Activated CD4-positive, alpha-beta T cell treated with anti-CD3 and anti-CD28 coated beads for 24 hours (primary cell): ENCODE results near the gene COL21A1.

Experiments
- DNase-seq, 2 donors: peaks; one replicate each; pipeline ENCODE4 v3.0.0-alpha.2; 2020; ENCODE audit warnings: low read depth in 2 of 2

COL21A1 gene

DNA sequence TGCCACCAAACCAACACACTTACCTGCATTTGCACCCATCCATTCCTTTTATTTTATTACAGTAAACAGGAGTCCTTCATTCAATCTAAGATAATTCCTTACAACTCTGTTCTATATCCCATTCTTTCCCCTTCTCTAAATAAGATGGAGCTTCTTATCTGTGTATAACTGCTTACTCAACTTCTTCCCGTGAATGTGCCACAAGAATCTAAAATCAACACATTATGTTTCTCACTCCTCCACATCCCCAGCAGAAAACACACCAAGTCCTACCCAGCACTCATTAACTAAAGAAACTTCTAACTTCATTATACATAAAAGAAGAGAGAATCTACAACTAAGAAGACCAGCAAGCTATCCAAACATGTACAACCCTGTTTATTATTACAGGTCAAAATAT, 141.1 kb downstream of the COL21A1 start:
- DNase-seq = no peak

DNA sequence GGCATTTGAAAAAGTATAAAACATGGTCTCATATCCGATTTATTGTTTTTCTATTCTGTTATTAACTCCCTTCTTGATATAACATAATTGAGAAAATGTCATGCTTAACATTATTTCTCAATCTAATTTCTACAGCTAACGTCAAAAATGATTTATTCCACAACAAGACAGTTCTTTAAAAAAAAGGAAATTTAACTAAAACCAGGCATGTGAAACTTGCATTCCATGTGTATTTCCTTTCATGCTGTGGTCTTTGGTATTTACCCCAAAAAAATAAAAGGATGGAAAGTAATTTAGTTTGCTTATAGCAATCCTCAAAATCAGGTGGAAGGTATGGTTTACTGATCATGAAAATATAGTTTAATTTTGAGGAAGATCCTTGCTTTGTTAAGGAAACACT, 142.8 kb downstream of the COL21A1 start:
- DNase-seq = no peak

DNA sequence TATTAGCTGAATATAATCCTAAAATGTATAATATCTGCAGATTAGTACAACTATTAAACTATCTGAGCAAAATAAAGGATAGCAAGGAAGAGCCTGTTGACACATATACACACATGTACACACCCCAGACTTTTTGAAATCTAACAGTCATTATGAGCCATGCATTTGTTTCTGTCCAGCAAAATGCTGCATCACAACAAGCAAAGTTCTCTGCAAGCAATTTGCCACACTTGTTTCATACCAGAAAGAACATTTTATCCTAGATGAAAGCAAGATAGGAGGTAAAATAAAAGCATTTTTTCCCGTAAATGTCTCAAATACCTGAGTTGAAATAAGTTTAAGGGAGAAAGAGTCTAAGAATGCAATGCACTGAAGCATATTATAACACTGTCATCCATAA, 145.2 kb downstream of the COL21A1 start:
- DNase-seq = no peak

DNA sequence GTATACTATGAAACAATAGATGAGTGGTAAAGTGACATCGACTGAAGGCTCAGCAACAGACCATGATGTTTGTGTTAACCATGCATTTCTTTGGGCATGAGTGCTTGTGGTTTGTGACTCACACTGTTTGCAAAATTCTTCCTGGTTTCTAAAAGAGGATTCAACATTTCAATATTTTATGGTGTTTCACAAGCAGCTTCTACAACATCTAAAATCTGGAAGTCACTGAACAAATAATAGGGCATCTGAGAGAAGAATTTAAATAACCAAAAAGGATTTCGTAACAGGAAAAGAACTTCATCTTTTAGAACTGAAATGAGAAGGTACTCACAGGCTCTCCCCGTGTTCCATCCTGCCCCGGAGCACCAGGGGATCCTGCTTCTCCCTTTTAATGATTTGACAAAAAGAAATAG, 146.2 kb downstream of the COL21A1 start:
- no peak for DNase-seq

DNA sequence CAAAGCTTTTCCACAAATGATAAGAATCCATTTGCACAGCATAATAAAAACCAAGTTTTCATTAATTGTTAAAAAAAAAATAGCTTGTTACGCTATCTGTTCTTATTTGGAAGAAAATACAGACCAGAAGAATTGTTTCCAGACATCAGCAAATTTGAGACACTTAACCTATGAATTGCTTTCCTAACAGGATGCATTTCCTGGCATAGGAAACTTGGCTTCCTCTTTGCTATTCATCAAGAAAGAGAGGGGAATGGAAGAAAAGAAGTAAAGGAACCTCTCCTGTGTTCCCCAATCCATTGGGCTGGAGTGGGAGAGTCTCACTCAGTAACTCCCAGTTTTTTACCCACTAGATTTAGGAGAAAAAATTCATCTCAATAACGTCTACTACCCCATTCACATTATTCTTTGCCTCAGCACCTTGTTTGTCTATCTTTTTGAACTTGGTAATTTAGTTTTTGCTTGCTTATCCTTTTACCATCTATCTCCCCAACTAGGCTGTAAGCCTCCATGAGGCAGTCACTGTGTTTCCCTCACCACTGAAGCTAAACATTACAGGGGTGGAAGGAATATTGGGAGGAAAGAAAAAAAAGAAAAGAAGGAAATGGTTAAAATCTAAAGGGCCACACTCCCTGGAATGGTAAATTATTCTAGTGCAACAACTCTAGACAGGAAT, 150.3 kb downstream of the COL21A1 start:
- DNase-seq = no peak

DNA sequence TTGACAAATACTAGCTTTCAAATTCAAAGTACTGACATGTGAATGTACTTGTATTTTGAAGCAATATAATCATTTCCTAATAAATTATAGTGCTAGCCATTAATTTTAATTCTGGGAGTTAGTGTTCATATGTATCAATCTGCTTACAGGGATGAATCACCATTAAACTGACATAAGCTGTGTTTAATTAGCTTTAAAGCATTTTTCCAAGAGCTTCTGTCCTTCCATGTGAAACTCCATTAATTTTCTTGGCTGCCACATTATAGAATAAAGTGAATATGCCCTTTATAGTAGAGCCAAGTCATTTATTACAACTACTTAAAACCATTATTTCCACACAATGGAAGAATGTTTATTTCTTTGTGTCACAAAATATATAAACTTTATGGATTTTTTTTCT, 150.8 kb downstream of the COL21A1 start:
- DNase-seq = no peak

DNA sequence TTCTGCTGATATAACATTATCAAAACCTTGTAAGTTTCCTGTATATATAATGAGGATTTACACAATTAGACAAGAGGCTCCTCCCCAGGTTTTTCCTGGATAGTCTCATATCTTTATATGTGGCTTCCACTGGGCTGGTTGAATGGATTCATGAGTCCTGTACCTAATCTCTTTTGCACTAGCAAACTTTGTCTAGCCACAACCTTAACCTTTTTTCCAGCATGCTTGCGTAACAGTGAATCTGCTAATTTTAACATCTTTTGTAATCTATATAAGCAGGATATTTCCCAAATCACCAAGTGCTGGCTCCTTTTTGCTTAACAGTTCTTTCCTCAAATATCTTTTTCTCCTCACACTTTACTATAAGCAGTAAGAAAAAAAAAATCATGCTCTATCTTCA, 153.6 kb downstream of the COL21A1 start:
- no peak for DNase-seq

DNA sequence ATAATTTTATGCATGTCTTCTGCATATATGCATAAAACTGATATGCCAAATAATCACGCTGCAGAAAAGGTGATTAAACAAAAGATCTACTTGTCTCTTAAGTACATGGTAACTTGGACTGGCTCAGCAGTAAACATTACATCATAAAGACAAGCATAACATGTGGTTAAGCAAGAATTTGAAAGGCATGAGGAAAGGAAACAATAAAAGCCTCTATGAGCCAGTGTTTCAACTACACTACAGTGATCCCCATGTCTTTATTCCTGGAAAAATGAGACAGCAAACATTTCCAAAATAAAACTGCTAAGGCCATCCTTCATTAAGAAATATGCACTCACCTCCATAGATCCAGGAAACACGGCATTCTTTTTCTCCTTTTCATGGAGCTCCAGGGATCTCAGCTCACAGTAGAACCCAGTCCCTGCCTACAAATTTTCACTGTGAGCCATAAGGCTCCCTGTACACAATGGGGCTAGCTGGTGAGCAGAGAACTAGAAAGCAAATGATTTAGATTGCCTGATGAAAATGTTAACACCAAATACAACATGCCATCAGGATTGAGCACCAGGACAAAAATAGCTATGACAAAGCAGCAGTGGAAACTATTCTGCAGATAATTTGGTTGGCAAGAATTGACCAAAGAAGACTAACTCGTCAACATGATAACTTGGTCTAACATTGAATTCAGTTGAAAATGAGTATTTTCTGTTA, 156.1 kb downstream of the COL21A1 start:
- DNase-seq = no peak

DNA sequence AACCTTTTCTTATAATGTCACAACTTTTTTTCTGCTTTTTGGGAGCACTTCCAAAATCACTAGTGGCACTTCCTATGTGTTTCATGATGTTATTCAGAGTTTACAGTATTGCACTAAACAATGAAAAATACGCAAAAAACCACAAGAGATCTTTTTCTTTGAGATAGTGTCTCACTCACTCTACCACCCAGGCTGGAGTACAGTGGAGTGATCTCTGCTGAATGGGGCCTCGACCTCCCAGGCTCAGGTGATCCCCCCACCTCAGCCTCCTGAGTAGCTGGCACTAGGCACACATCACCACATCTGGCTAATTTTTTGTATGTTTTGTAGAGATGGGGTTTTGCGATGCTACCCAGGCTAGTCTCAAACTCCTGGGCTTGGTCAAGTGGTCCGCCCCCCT, 158.7 kb downstream of the COL21A1 start:
- no peak for DNase-seq

DNA sequence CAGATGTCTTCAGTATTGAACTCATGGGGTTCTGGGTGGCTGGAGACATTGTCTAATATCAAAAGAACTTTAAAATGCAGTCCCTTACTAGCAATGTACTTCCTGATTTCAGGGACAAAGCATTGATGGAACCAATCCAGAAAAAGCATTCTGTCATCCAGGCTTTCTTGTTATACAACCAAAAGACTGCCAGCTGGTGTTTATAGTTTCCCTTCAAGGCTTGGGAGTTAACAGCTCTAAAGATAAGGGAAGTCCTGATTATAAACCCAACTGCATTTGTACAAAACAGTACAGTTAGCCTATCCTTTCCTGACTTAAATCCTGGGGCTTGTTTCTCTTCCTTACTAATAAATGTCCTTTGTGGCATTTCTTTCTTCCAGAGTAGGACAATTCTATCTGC, 160.0 kb downstream of the COL21A1 start:
- DNase-seq = no peak

DNA sequence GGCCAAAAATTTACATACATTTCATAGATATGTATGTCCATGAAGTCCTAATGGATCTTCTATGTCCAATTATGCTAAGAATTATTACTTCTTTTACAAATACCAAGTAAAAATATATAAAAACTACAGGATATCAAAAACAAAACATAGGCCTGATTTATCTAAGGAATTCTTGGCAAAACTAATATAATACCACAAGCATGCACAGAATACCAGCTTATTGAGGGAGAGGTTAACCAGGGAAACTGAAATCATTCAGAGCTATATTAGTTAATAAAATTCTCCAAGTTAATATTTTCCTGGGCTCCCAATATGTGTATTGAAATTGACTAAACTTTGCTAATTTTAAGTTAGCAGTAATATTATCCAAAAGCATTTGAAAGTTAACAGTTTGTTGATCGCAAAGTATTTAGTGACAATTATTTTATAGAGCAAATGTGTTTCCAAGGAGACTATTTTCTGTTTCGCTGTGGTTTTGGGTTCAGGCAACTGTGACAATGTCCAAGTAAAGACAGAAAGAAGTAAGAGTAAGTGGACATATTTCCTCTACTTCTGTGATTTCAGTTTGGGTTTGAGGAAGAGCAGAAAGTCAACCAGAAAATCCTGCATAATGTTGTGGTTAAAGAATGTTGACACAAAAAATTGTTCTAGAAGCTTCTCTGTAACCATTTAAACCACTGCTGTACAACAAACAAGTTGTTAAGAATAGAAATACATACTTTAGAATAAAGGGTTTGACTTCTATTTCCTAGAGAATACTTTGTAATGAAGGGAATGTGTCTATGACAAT, 167.4 kb downstream of the COL21A1 start:
- DNase-seq = no peak

DNA sequence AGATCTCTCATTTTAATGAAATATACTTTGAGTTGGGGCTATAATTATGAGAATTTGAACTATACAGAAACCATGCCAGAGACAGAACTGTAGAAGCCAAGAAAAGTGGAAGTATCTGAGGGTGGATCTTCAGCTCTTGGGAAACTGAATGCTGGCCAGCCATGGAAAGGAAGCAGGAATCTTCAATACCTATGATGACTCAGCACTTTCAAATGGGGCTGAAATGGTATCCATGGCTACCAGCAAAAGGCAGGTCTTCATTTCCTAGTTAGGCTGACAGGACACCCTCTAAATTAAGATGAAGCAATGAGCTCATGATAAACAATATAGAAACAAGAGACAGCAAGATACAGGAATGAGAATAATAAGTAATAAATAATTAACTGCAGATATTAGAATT, 171.3 kb downstream of the COL21A1 start:
- no peak for DNase-seq

DNA sequence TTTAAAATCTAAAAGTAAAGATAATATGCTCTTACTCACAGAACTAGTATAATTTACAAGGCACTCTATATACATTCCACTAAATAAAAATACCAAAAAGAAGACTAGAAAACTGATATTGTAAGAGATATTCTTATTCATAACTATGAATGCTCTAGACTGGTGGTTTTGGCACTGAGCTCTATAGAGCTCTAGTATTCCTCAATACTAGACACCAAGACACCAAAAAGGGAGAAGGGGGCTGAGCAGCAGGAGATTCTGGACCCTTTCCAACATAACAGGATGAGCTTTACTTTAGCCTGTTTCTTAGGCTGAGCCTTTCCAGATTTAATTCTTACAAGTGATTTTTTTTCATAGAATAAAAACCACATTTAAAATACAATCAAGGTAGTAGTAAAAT, 173.6 kb downstream of the COL21A1 start:
- DNase-seq = no peak

DNA sequence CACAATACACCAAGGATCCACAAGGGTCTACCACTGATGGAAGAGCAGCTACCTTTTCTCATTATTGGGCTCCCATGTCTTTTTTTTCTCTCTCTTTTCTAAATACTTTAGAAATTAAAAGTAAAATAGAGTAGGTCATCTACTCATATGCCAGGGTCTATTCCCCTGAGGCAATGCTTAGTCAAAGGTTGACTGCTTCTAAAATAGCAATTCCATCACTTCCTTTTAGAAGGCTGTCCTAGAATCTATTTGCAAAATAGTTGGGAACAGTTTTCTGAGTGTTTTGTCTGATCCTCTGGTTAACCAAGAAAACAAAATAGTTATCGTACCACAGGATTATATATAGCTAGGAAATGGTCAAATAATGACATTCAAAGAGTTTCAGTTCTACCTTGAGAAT, 174.1 kb downstream of the COL21A1 start:
- no peak for DNase-seq

DNA sequence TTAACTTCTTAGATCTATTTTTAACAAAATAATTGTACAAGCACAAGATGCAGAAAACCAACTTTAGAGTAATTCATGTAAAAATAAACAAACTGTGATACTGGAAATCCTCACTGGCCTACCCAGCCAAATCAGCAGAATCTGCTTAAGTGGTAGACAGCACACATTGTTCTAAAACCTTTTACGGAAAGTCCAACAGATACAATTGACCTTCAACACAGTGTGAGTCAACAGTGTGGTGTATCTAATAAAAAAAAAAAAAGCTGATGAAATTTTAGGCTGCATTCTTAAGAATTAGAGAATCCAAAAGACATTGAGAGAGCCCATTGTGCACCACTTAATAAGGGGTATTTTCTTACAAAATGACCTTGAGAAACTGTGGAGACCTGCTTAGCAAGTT, 174.5 kb downstream of the COL21A1 start:
- no peak for DNase-seq

DNA sequence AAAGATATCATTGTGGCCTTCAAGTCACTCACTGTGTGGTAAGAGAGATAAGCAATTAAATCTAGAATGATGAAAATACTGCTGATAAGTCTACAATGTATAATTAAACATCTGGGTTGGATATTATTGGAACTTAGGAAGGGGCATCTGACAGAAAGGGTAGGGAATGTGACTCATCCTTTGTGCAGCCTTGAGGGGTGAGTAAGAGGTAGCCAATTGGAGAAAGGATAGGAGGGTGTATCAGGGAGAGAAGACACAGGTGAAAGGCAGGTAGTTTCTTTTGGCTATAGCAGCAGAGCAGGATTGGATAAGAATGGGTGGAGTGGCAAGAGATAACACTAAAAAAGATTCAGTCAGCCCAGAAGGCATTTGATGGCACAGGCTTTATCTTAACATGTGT, 182.0 kb downstream of the COL21A1 start:
- no peak for DNase-seq

DNA sequence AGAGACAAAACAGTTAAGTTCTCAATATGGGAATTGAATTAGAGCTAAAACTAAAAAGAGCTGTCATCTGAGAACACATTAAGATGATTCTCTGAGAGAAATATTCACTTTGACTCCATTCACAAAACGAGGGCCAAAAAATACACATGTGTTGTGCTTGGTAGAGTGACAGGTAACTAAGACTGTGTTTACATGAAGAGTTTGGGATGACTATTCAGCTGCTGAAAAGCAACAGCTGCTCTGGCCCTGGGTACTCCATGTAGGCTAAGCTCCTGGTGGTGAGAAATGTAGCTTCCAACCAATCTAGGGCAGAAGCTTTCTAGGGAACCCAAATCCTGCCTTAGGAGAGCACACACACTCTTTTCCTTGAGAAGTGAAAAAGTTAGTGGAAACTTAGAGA, 184.5 kb downstream of the COL21A1 start:
- no peak for DNase-seq

DNA sequence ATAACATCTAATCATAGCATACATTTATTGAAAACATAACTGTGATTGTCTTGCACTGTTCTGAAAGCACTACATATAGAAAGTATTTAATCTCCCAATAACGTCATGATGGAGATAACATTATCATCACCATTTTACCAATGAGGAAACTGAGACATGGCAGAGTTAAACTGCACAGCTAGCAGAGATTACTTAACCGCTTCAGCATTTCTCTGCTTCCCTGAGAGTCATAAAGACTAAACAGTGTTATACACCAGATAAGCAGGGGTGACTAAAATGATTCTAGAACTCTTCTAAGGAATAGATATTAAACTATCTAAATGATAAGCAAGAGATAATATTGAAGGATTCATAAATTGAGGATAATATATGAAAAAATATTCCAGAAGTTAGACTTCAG, 188.7 kb downstream of the COL21A1 start:
- no peak for DNase-seq

DNA sequence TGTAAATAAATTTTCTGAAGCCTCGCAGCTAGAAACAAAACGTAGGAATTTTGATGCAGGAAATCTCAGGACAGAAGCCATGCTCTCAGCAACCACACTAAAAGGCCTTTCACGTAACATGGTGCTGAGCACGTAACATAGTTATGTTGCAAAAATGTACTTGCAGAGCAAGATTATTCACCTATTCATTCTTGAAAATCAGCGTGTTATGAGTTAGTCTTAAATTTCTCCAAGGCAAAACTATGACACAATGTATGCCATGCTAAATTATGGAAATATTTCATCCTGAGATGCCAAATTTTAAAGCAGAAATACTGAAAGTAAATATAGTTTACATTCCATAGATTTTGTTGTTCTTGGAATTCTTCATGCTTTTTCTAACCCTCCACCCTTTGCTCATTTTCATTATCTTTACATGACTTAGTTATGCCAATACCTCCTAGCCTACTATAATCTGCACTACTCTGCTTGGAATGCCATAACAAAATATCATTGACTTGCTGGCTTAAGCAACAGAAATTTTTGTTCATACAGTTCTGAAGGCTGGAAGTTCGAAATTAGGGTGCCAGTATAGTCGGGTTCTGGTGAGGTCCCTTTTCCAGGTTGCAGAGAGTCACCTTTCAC, 192.2 kb downstream of the COL21A1 start:
- no peak for DNase-seq

DNA sequence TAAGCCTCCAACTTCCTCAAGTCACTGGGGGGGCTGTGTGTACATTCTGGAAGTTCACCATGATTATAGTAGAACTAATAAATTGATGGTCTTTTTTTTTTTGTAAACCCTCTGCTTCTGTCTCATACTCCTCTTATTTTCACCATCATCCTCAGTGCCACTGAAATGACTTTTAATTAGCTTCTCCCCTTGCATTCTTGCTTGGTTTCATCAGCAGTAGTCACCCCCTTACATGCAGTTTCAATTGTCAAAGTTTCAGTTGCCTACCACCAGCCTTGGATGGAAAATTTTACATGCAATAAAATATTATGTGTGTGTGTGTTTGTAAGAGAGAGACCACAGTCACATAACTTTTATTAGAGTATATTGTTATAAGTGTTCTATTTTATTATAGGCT, 196.2 kb downstream of the COL21A1 start:
- no peak for DNase-seq

DNA sequence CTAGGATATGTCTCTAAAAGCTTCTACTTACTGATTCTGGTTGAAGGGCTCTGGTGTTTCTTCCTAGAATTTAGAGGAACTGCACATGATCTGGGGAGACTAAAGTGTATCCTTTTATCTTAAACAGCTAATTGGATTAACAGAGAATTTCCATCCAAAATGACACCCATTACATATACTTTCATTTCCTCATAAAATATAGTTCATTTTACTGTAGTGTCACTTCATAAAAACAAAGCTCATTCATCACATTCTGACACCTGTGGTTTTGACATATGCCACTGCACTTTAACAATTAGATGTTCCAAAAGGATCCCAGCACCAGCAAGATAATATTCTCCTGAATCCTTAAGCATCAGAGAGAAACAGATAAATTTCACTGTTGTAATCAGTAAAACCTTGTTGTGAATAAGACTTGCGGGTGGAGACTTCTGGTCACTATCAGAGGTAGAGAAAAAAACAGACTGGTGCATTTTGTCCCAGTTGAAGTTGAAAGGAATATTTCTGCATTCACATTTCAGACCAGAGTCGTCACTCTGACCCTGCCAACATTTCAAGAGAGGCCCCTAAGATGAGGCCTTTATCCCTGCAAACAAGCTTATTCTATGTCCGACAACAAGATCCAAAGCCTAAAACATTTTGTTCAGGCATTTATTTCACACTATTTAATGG, 196.7 kb downstream of the COL21A1 start:
- DNase-seq = no peak

DNA sequence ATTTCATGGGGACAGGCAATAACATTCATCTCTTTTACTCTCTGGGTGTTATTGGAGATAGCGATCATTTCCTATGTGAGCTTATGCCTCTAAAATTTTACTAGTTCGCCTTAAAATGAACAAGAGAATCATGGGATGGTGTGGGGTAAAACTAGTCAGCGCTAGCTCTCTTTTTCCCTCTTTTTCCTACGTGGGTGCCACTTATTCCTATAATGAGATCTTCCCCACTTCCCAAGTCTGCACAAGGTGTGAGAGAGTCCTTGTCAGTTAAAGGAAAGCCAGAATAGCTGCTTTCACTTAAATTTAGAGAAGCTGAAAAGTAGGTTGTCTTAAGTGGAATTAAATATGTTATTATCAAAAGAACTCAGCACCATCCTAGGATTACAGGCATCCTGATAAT, 198.8 kb downstream of the COL21A1 start:
- DNase-seq = no peak
